Panc1 (cell line): Measurements from ENCODE around the gene FOXN4. TPM values are rescaled to one million over a fixed set of nuclear protein-coding genes. Genes with fewer than 3 reads are reported as not detected.

Experiments used
- ATAC-seq: fragments of 200-7000 bp; cut with Tn5 transposase; 2 replicates; pipeline ENCODE4 v1.9.1; 2020; ENCODE audit warnings: mild to moderate bottlenecking, moderate library complexity
- BruUV-seq: library from RNA; stranded (reverse); fragments of 400-500 nt; replicated peaks from 2 replicates; lab custom pipeline; 2021; lab: Mats Ljungman, UMichigan
- CTCF ChIA-PET: fragments of 300-600 bp; sonication (Branson Sonifier 250); formaldehyde crosslinking; loops from one replicate; lab custom pipeline; 2022; ENCODE audit warnings: antibody characterized with exemption; lab: Charles Lee
- POLR2A ChIA-PET: fragments of 300-600 bp; sonication (Branson Sonifier 250); formaldehyde crosslinking; loops from one replicate; lab custom pipeline; 2022; ENCODE audit warnings: antibody characterized with exemption; lab: Charles Lee
- DNase-seq: peaks from one replicate; pipeline ENCODE4 v3.0.0-alpha.2; 2010; ENCODE audit warnings: low read depth, low spot score
- H3K27ac ChIP-seq: 2 replicates; pipeline ENCODE4 v1.5.1; 2011; ENCODE audit warnings: mild to moderate bottlenecking, low read length, inconsistent platforms
- H3K27me3 ChIP-seq: fragments of 200-500 bp; sonication (Bioruptor generic); 2 replicates; pipeline ENCODE4 v1.6.0; 2014; ENCODE audit warnings: low read length, inconsistent platforms; ENCODE audit not compliant: control insufficient read depth, insufficient read depth
- H3K36me3 ChIP-seq: fragments of 200-500 bp; sonication (Bioruptor generic); 2 replicates; pipeline ENCODE4 v1.5.1; 2014; ENCODE audit warnings: inconsistent platforms, mild to moderate bottlenecking, low read length, moderate library complexity; ENCODE audit not compliant: control insufficient read depth, insufficient read depth
- H3K4me1 ChIP-seq: 2 replicates; pipeline ENCODE4 v1.5.1; 2011; ENCODE audit warnings: inconsistent platforms, mild to moderate bottlenecking, low read length, moderate library complexity; ENCODE audit not compliant: control insufficient read depth, insufficient read depth
- H3K4me3 ChIP-seq, 2 experiments: 2 replicates each; pipeline ENCODE4 v1.5.1; 2011 to 2012; ENCODE audit warnings: low read depth in 2 of 2, low read length in 2 of 2, mild to moderate bottlenecking in 2 of 2, inconsistent platforms in 1 of 2, moderate library complexity in 1 of 2
- H3K9me3 ChIP-seq: fragments of 200-500 bp; sonication (Bioruptor generic); 2 replicates; pipeline ENCODE4 v1.5.1; 2014; ENCODE audit warnings: low read depth, mild to moderate bottlenecking, inconsistent platforms, low read length, moderate library complexity; ENCODE audit not compliant: control insufficient read depth, insufficient read depth
- POLR2AphosphoS5 ChIP-seq: IDR thresholded peaks from 2 replicates; pipeline ENCODE4 v1.6.1; 2012; ENCODE audit warnings: mild to moderate bottlenecking, low read depth, low read length, moderate library complexity
- SIN3A ChIP-seq: IDR thresholded peaks from 2 replicates; pipeline ENCODE4 v1.6.1; 2012; ENCODE audit warnings: low read depth, mild to moderate bottlenecking, low read length, moderate library complexity, borderline replicate concordance; ENCODE audit not compliant: insufficient read depth
- TCF7L2 ChIP-seq: IDR thresholded peaks from 2 replicates; pipeline ENCODE4 v1.6.1; 2011; ENCODE audit warnings: mild to moderate bottlenecking, low read depth, low read length, inconsistent platforms
- in situ Hi-C: cut with HindIII; loops from 2 replicates; pipeline ENCODE4 v1.10.0; 2016; ENCODE audit warnings: low sequenced_read_pairs, low pct_unique_long_range_greater_than_20kb
- intact Hi-C: fragments of 100-400 bp; cut with micrococcal nuclease; formaldehyde crosslinking; loops from one replicate; pipeline ENCODE4 v1.10.0; 2022; ENCODE audit not compliant: unreplicated experiment
- total RNA-seq: library from RNA; stranded (reverse); gene quantifications from one replicate; pipeline ENCODE4 v1.2.1, GENCODE V29; 2021; ENCODE audit not compliant: unreplicated experiment
- TF ChIP-seq, protein P1 (sequence below), 2 experiments: IDR thresholded peaks; 2 replicates each; pipeline ENCODE4 v1.6.1; 2011 to 2012; ENCODE audit warnings: low read depth in 2 of 2, control low read depth in 1 of 2, low read length in 1 of 2, mild to moderate bottlenecking in 1 of 2, moderate library complexity in 1 of 2; ENCODE audit not compliant: insufficient read depth in 1 of 2
- TF ChIP-seq, protein P2 (sequence below): fragments of 450-650 bp; IDR thresholded peaks from 2 replicates; pipeline ENCODE4 v1.5.1; 2017; ENCODE audit warnings: mild to moderate bottlenecking

The FOXN4 gene
- total RNA-seq, 1 experiment from 2014 or later, result 0.08 TPM

DNA sequence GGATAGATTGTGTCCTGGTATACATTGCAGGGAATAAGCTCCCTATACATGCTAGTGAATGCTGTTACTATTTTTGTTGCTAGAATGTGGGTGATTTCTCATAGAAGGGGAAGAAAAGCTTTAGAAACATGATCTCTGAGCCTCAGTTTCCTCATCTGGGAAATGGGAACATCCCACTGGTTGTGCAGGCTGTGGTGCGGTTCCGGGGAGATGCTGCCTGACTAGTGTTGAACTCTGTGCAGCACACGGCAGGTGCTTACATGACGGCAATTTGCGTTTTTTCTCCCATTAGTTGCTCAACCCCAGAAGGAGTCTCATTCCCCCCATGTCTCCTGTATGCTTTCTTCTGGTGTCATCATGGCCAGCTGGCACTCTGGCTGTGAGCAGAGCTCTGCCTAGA is 32.9 kb downstream of the FOXN4 start:
- ATAC-seq, result no peak
- CTCF ChIA-PET, result no interaction called here
- in situ Hi-C loops, result no loop called here

DNA sequence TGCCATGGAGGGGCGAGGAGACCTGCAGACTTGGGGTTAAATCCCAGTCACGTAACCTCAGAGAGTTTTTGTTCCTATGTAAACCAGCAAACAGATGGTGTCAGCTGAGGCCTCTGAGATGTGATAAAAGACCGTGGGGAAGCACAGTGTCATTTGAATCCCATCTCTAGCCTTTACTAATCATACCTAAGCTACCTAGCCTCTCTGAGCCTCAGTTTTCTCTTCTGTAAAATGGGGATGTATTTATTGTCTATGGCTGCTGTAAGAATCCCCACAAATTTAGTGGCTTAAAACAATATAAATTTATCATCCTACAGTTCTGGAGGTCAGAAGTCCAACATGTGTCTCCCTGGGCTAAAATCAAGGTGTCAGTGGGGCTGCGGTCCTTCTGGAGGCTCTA is 33.9 kb downstream of the FOXN4 start:
- no peaks in the 10 kb centered on the region for H3K4me1 ChIP-seq
- intact Hi-C loops, result no loop called here
- BruUV-seq, result no TSS peak
- H3K27ac ChIP-seq, result no peak overlapping the region
- TF ChIP-seq TCF7L2 (no peak), POLR2AphosphoS5 (no peak), SIN3A (no peak)
- TF ChIP-seq, protein P1, sequence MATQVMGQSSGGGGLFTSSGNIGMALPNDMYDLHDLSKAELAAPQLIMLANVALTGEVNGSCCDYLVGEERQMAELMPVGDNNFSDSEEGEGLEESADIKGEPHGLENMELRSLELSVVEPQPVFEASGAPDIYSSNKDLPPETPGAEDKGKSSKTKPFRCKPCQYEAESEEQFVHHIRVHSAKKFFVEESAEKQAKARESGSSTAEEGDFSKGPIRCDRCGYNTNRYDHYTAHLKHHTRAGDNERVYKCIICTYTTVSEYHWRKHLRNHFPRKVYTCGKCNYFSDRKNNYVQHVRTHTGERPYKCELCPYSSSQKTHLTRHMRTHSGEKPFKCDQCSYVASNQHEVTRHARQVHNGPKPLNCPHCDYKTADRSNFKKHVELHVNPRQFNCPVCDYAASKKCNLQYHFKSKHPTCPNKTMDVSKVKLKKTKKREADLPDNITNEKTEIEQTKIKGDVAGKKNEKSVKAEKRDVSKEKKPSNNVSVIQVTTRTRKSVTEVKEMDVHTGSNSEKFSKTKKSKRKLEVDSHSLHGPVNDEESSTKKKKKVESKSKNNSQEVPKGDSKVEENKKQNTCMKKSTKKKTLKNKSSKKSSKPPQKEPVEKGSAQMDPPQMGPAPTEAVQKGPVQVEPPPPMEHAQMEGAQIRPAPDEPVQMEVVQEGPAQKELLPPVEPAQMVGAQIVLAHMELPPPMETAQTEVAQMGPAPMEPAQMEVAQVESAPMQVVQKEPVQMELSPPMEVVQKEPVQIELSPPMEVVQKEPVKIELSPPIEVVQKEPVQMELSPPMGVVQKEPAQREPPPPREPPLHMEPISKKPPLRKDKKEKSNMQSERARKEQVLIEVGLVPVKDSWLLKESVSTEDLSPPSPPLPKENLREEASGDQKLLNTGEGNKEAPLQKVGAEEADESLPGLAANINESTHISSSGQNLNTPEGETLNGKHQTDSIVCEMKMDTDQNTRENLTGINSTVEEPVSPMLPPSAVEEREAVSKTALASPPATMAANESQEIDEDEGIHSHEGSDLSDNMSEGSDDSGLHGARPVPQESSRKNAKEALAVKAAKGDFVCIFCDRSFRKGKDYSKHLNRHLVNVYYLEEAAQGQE (IDR thresholded peaks at IDR 0.05; ENCODE audit: insufficient read depth in 1 of 2, low read depth in 2 of 2, low read length in 1 of 2), result no peak
- TF ChIP-seq, protein P2, sequence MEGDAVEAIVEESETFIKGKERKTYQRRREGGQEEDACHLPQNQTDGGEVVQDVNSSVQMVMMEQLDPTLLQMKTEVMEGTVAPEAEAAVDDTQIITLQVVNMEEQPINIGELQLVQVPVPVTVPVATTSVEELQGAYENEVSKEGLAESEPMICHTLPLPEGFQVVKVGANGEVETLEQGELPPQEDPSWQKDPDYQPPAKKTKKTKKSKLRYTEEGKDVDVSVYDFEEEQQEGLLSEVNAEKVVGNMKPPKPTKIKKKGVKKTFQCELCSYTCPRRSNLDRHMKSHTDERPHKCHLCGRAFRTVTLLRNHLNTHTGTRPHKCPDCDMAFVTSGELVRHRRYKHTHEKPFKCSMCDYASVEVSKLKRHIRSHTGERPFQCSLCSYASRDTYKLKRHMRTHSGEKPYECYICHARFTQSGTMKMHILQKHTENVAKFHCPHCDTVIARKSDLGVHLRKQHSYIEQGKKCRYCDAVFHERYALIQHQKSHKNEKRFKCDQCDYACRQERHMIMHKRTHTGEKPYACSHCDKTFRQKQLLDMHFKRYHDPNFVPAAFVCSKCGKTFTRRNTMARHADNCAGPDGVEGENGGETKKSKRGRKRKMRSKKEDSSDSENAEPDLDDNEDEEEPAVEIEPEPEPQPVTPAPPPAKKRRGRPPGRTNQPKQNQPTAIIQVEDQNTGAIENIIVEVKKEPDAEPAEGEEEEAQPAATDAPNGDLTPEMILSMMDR, result no peak
- no peaks in the 10 kb centered on the region for H3K36me3 ChIP-seq
- ChIA-PET POLR2A (no interaction called here), CTCF (no interaction called here)
- no peaks in the 10 kb centered on the region for H3K27me3 ChIP-seq
- in situ Hi-C loops, result no loop called here
- DNase-seq (no peak), ATAC-seq (no peak)
- no peak overlapping the region for H3K4me3 ChIP-seq
- no peaks in the 10 kb centered on the region for H3K9me3 ChIP-seq

More for the DNA sequence above, 32.9 kb downstream of the FOXN4 start:
- Histone ChIP-seq H3K4me3 (no peak overlapping the region), H3K27ac (no peak overlapping the region), H3K27me3 (no peaks in the 10 kb centered on the region), H3K4me1 (no peaks in the 10 kb centered on the region), H3K36me3 (no peaks in the 10 kb centered on the region), H3K9me3 (no peaks in the 10 kb centered on the region)
- intact Hi-C loops, result no loop called here
- no TSS peak for BruUV-seq
- no peak for DNase-seq
- TF ChIP-seq, protein P2, result no peak
- TF ChIP-seq, protein P1 (IDR thresholded peaks at IDR 0.05; ENCODE audit: insufficient read depth in 1 of 2, low read depth in 2 of 2, low read length in 1 of 2), result no peak
- no peak for TF ChIP-seq TCF7L2
- no peak for TF ChIP-seq SIN3A
- TF ChIP-seq POLR2AphosphoS5, result no peak
- POLR2A ChIA-PET, result no interaction called here
